Measurements from ENCODE around the gene ALOX12.

Gene ALOX12

GRCh38 chr17:7022781-7023571, 27.1 kb downstream of the ALOX12 start, which contains the start of gene BCL6B:
Gene BCL6B, plus strand, starts transcription at chr17:7023050. Its CDS starts 622 bp downstream, at chr17:7023672.
- DNase-seq (ENCODE audit: low spot score), result no peak

GRCh38 chr17:7023576-7024401, 27.9 kb downstream of the ALOX12 start:
- DNase-seq (ENCODE audit: low spot score), result no peak

GRCh38 chr17:7024402-7024785, 28.5 kb downstream of the ALOX12 start:
- no peak for DNase-seq (ENCODE audit: low spot score)

- no peak for DNase-seq (ENCODE audit: low spot score)
Measured at GRCh38 chr17:7025245-7025644, 29.4 kb downstream of the ALOX12 start.

GRCh38 chr17:7026471-7027115, 30.7 kb downstream of the ALOX12 start:
- DNase-seq (ENCODE audit: low spot score), result no peak

- DNase-seq (ENCODE audit: low spot score), result no peak
Measured at GRCh38 chr17:7027335-7027734, 31.5 kb downstream of the ALOX12 start.

GRCh38 chr17:7029096-7029495, 33.2 kb downstream of the ALOX12 start:
- no peak for DNase-seq (ENCODE audit: low spot score)

- DNase-seq (ENCODE audit: low spot score), result no peak
Measured at GRCh38 chr17:7029659-7030058, 33.8 kb downstream of the ALOX12 start.

GRCh38 chr17:7034955-7035590, 39.2 kb downstream of the ALOX12 start:
- DNase-seq (ENCODE audit: low spot score), result no peak

- peak; percentile 98 for DNase-seq (ENCODE audit: low spot score)
Measured at GRCh38 chr17:7035591-7036368, 39.9 kb downstream of the ALOX12 start, which contains the start of gene SLC16A13. Gene SLC16A13, plus strand, starts transcription at chr17:7036015. Its CDS starts 368 bp downstream, at chr17:7036383.

GRCh38 chr17:7038025-7038862, 42.4 kb downstream of the ALOX12 start:
- DNase-seq (ENCODE audit: low spot score), result no peak

GRCh38 chr17:7039832-7040231, 44.0 kb downstream of the ALOX12 start:
- no peak for DNase-seq (ENCODE audit: low spot score)

- no peak for DNase-seq (ENCODE audit: low spot score)
Measured at GRCh38 chr17:7041607-7042500, 46.0 kb downstream of the ALOX12 start.

GRCh38 chr17:7042501-7043181, 46.8 kb downstream of the ALOX12 start:
- no peak for DNase-seq (ENCODE audit: low spot score)

- no peak for DNase-seq (ENCODE audit: low spot score)
Measured at GRCh38 chr17:7043182-7043496, 47.3 kb downstream of the ALOX12 start.

GRCh38 chr17:7043497-7044198, 47.8 kb downstream of the ALOX12 start, which contains the start of gene SLC16A11:
Gene SLC16A11, minus strand, starts transcription at chr17:7044092. Its CDS starts 579 bp downstream, at chr17:7043513.
- no peak for DNase-seq (ENCODE audit: low spot score)

- no peak for DNase-seq (ENCODE audit: low spot score)
Measured at GRCh38 chr17:7045492-7046126, 49.8 kb downstream of the ALOX12 start.
